PC-9 (cell line): ENCODE results near the gene S100A7.

Experiments
- EZH2 ChIP-seq: fragments of 200-600 bp; sonication (generic); IDR thresholded peaks from 2 replicates; pipeline ENCODE4 v1.8.0; 2017; ENCODE audit warnings: antibody characterized with exemption, low read depth
- TF ChIP-seq, protein P1 (sequence below): fragments of 200-600 bp; sonication (generic); conservative IDR thresholded peaks from 2 replicates; pipeline ENCODE4 v1.6.1; 2017; ENCODE audit warnings: mixed run types, antibody characterized with exemption, mild to moderate bottlenecking, moderate library complexity

DNA sequence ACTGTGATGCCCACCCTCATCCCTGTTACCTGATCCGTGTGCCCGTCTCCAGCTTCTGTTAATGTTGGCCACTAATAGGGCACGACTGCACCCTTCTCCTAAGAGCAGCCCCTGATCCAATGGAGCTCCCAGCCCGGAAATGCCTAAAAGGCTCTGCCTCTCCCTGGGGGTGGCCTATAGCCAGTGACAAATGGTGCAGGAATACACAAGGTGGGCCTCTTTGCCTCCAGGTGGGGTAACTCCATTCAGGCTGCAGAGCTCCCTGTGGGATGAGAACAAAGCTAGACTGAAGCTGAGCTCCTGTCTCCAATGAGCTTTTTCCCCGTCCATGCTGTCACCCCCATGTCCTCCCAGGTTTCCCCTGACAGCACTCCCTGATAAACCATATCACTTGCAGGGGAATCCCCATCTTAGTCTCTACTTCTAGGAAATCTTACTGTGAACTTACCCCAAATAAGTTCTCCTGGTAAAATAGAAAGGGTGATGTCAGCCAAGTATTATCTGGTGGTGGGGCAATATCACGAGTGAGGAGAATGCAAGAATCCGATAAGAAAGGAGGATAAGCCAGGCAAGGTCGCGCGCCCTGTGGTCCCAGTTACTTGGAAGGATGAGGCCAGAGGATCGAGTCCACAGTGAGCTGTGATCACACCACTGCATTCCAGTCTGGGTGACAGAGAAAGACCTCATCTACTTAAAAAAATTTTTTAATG, 25.6 kb downstream of the S100A7 start:
- TF ChIP-seq, protein P1, sequence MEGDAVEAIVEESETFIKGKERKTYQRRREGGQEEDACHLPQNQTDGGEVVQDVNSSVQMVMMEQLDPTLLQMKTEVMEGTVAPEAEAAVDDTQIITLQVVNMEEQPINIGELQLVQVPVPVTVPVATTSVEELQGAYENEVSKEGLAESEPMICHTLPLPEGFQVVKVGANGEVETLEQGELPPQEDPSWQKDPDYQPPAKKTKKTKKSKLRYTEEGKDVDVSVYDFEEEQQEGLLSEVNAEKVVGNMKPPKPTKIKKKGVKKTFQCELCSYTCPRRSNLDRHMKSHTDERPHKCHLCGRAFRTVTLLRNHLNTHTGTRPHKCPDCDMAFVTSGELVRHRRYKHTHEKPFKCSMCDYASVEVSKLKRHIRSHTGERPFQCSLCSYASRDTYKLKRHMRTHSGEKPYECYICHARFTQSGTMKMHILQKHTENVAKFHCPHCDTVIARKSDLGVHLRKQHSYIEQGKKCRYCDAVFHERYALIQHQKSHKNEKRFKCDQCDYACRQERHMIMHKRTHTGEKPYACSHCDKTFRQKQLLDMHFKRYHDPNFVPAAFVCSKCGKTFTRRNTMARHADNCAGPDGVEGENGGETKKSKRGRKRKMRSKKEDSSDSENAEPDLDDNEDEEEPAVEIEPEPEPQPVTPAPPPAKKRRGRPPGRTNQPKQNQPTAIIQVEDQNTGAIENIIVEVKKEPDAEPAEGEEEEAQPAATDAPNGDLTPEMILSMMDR, result no peak
- TF ChIP-seq EZH2, result no peak
